AG04449 (cell line): ENCODE results near the gene MTA3.

Experiments used
- CTCF ChIA-PET: fragments of 350-600 bp; formaldehyde crosslinking; extraction: SDS; loops from one replicate; lab custom pipeline; 2021; ENCODE audit warnings: antibody characterized with exemption; lab: Yijun Ruan, JAX
- POLR2A ChIA-PET: fragments of 400-600, 350-600 bp; formaldehyde crosslinking; extraction: SDS; loops from one replicate; lab custom pipeline; 2020; ENCODE audit warnings: antibody characterized with exemption, inconsistent platforms; lab: Yijun Ruan, JAX
- DNase-seq: peaks from one replicate; pipeline ENCODE4 v3.0.0-alpha.2; 2010; ENCODE audit warnings: low read depth, low spot score
- H3K4me3 ChIP-seq: 2 replicates; pipeline ENCODE4 v1.5.1; 2011; ENCODE audit warnings: low read depth, mild to moderate bottlenecking, control low read depth, low read length
- CTCF ChIP-seq: IDR thresholded peaks from one replicate; pipeline ENCODE4 v1.5.1; 2011; ENCODE audit warnings: mild to moderate bottlenecking, moderate library complexity, low read length, control low read depth, inconsistent platforms; ENCODE audit not compliant: insufficient read depth; ENCODE audit errors: missing control alignments

The MTA3 gene

GRCh38 chr2:42711896-42712295 lies 143.5 kb downstream of the MTA3 start:
- TF ChIP-seq CTCF, result no peak
- DNase-seq, result no peak
- ChIA-PET CTCF (no interaction called here), POLR2A (no interaction called here)
- H3K4me3 ChIP-seq, result no peak overlapping the region

- TF ChIP-seq CTCF, result no peak
- no peak for DNase-seq
- no peak overlapping the region for H3K4me3 ChIP-seq
- CTCF ChIA-PET, result no interaction called here
- POLR2A ChIA-PET, result interaction anchor here (0.6 kb wide), 1 partner anchor 216 kb away, joined by 3 read pairs; no protein-coding TSS in a partner anchor
Observed at GRCh38 chr2:42712934-42713333, 144.5 kb downstream of the MTA3 start.

GRCh38 chr2:42713920-42714319 lies 145.5 kb downstream of the MTA3 start:
- no peak overlapping the region for H3K4me3 ChIP-seq
- POLR2A ChIA-PET, result interaction anchor here (0.6 kb wide), 1 partner anchor 95 kb away, joined by 3 read pairs; no protein-coding TSS in a partner anchor
- DNase-seq, result no peak
- TF ChIP-seq CTCF, result no peak
- CTCF ChIA-PET, result no interaction called here

- TF ChIP-seq CTCF, result no peak
- CTCF ChIA-PET, result no interaction called here
- DNase-seq, result no peak
Observed at GRCh38 chr2:42714686-42715085, 146.3 kb downstream of the MTA3 start.

GRCh38 chr2:42721898-42722297 lies 153.5 kb downstream of the MTA3 start:
- ChIA-PET POLR2A (interaction anchor here (0.6 kb wide), 1 partner anchor 24 kb away, joined by 3 read pairs; no protein-coding TSS in a partner anchor), CTCF (no interaction called here)
- TF ChIP-seq CTCF, result no peak
- DNase-seq, result no peak
- H3K4me3 ChIP-seq, result no peak overlapping the region

More at GRCh38 chr2:42714686-42715085, 146.3 kb downstream of the MTA3 start:
- H3K4me3 ChIP-seq, result no peak overlapping the region
- POLR2A ChIA-PET, result no interaction called here

GRCh38 chr2:42722320-42723190 lies 154.1 kb downstream of the MTA3 start:
- peak; percentile 86 for DNase-seq
- no peak for TF ChIP-seq CTCF
- H3K4me3 ChIP-seq, result no peak overlapping the region
- CTCF ChIA-PET, result no interaction called here
- POLR2A ChIA-PET, result interaction anchor here (0.6 kb wide), 1 partner anchor 23 kb away, joined by 3 read pairs; no protein-coding TSS in a partner anchor
